Keratinocyte (primary cell): Measurements from ENCODE around the gene RMND1.

Experiments
- CTCF ChIP-seq, 3 experiments: IDR thresholded peaks in 1 of 3; conservative IDR thresholded peaks in 1 of 3; optimal IDR thresholded peaks in 1 of 3; 2 replicates in 2 of 3; 3 replicates in 1 of 3; pipeline versions ENCODE3 to v1.5.1; 2011; ENCODE audit warnings: low read length in 3 of 3, mild to moderate bottlenecking in 3 of 3, moderate library complexity in 2 of 3, control low read depth in 1 of 3, inconsistent platforms in 1 of 3; ENCODE audit not compliant: insufficient read depth in 2 of 3; ENCODE audit errors: extremely low read depth in 1 of 3
- EZH2 ChIP-seq: IDR thresholded peaks from one replicate; pipeline ENCODE4 v1.6.1; 2012; ENCODE audit warnings: inconsistent platforms, mild to moderate bottlenecking, low read length, moderate library complexity

- TF ChIP-seq CTCF (optimal IDR thresholded peaks at IDR 0.05 in 1 of 3, IDR thresholded peaks at IDR 0.05 in 1 of 3, conservative IDR thresholded peaks at IDR 0.05 in 1 of 3; ENCODE audit: extremely low read depth in 1 of 3, insufficient read depth in 2 of 3, low read length in 3 of 3) (no peak), EZH2 (no peak)
Observed at GRCh38 chr6:151436300-151436699, 15.6 kb downstream of the RMND1 start.
